Uterus (tissue), 4 donors: ENCODE data around the gene NT5DC2. TPM values are rescaled to one million over a fixed set of nuclear protein-coding genes. Genes with fewer than 3 reads are reported as not detected.

Experiments used
- DNase-seq, 2 donors: peaks; one replicate each; pipeline ENCODE4 v3.0.0-alpha.2; 2019 to 2020
- H3K27ac ChIP-seq, 2 donors: fragments of 200-600 bp; sonication (generic); 1 replicate in 1 of 2; 2 replicates in 1 of 2; pipeline ENCODE4 v1.5.1; 2016 to 2018
- H3K27me3 ChIP-seq, 2 donors: fragments of 200-600 bp; sonication (generic); one replicate each; pipeline ENCODE4 v1.5.1; 2018 to 2019; ENCODE audit warnings: control low read depth in 1 of 2
- H3K36me3 ChIP-seq, 2 donors: fragments of 200-600 bp; sonication (generic); one replicate each; pipeline ENCODE4 v1.5.1; 2019; ENCODE audit warnings: control low read depth in 1 of 2
- H3K4me1 ChIP-seq, 2 donors: fragments of 200-600 bp; sonication (generic); one replicate each; pipeline ENCODE4 v1.5.1; 2018 to 2019; ENCODE audit warnings: control low read depth in 1 of 2
- H3K4me3 ChIP-seq, 2 donors: fragments of 200-600 bp; sonication (generic); 1 replicate in 1 of 2; 2 replicates in 1 of 2; pipeline ENCODE4 v1.5.1; 2018 to 2019; ENCODE audit warnings: mild to moderate bottlenecking in 1 of 2
- H3K9me3 ChIP-seq, 2 donors: fragments of 200-600 bp; sonication (generic); one replicate each; pipeline ENCODE4 v1.5.1; 2019; ENCODE audit warnings: control low read depth in 1 of 2
- POLR2A ChIP-seq, 2 donors: fragments of 450-650 bp; IDR thresholded peaks; one replicate each; pipeline ENCODE4 v1.6.1; 2016; ENCODE audit warnings: antibody characterized with exemption in 2 of 2, mild to moderate bottlenecking in 1 of 2, moderate library complexity in 1 of 2
- intact Hi-C: fragments of 100-400 bp; cut with DNase I; formaldehyde crosslinking; loops from one replicate; pipeline ENCODE4 v1.15.1; 2023; ENCODE audit warnings: low total_unique reads
- total RNA-seq, 4 donors: library from RNA; depleted of rRNA in 3 of 4; stranded (reverse); fragments of >200 nt in 3 of 4; gene quantifications; one replicate each; pipeline versions ENCODE4 v1.1.0 to v1.2.4, GENCODE V29; 2014 to 2023
- TF ChIP-seq, protein P1 (sequence below), 4 experiments: fragments of 200-600 bp in 2 of 4; fragments of 450-650 bp in 2 of 4; sonication (generic) in 2 of 4; IDR thresholded peaks; one replicate each; pipeline ENCODE4 v1.5.1; 2016 to 2019; ENCODE audit warnings: antibody characterized with exemption in 4 of 4, mild to moderate bottlenecking in 2 of 4, moderate library complexity in 1 of 4
- donor health status: DM: yes; HTN: yes; CAD: no.

Gene NT5DC2
- total RNA-seq, 4 donors from 2014 or later = 9.2 to 67.6 (median 29.3) TPM

DNA sequence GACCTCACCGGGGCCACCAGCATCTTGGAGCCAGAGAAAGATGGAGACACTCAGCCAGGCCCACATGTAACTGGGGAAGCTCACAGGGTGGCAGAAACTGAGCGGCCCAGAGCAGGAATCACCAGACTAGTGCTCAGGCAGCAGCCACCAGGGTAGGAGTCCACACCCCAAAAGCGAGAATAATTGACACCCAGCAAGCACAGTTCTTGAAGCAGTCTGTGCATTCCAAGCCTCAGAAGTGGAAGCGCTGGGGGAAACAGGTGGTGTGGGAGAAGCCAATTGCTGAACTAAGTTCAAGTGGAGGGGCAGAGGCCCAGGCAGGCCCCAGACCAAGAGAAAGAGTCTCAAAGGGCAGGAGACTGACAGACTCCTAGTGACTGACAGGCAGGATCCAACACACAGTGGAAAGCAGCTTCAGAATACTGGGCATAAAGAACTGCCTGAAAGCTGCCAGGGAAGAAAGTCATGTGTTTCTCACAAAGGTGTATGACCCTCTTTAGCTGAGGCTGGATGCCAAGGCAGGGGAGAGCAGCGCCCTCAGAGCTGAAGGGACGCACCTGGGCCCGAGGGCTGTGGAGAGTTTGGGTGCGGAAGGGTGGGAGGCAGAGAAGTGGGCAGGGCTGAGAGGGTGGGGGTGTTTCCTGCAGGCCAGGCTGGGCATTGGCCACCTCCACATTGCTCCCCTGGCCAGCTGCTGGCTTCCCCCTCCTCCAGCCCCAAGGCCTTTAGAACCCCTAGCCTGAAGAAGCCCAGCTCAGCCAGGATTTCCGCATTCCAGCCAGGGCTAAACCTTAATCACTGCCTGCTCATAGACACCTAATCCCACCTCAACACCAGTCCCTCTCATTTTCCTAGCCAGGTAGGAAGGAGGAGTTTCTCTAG lies 7.7 kb downstream of the NT5DC2 start:
- H3K27ac ChIP-seq = peak overlapping the region; percentile 63 to 73
- DNase-seq = peak in 1 of 2 donors; percentile 13
- intact Hi-C loops = no loop called here
- H3K4me1 ChIP-seq = no peaks in the 10 kb centered on the region
- no peak for TF ChIP-seq POLR2A (IDR thresholded peaks at IDR 0.05)
- TF ChIP-seq, protein P1, sequence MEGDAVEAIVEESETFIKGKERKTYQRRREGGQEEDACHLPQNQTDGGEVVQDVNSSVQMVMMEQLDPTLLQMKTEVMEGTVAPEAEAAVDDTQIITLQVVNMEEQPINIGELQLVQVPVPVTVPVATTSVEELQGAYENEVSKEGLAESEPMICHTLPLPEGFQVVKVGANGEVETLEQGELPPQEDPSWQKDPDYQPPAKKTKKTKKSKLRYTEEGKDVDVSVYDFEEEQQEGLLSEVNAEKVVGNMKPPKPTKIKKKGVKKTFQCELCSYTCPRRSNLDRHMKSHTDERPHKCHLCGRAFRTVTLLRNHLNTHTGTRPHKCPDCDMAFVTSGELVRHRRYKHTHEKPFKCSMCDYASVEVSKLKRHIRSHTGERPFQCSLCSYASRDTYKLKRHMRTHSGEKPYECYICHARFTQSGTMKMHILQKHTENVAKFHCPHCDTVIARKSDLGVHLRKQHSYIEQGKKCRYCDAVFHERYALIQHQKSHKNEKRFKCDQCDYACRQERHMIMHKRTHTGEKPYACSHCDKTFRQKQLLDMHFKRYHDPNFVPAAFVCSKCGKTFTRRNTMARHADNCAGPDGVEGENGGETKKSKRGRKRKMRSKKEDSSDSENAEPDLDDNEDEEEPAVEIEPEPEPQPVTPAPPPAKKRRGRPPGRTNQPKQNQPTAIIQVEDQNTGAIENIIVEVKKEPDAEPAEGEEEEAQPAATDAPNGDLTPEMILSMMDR (IDR thresholded peaks at IDR 0.05) = no peak
- H3K36me3 ChIP-seq = no peaks in the 10 kb centered on the region
- H3K9me3 ChIP-seq = no peaks in the 10 kb centered on the region
- no peak overlapping the region for H3K4me3 ChIP-seq
- no peaks in the 10 kb centered on the region for H3K27me3 ChIP-seq

DNA sequence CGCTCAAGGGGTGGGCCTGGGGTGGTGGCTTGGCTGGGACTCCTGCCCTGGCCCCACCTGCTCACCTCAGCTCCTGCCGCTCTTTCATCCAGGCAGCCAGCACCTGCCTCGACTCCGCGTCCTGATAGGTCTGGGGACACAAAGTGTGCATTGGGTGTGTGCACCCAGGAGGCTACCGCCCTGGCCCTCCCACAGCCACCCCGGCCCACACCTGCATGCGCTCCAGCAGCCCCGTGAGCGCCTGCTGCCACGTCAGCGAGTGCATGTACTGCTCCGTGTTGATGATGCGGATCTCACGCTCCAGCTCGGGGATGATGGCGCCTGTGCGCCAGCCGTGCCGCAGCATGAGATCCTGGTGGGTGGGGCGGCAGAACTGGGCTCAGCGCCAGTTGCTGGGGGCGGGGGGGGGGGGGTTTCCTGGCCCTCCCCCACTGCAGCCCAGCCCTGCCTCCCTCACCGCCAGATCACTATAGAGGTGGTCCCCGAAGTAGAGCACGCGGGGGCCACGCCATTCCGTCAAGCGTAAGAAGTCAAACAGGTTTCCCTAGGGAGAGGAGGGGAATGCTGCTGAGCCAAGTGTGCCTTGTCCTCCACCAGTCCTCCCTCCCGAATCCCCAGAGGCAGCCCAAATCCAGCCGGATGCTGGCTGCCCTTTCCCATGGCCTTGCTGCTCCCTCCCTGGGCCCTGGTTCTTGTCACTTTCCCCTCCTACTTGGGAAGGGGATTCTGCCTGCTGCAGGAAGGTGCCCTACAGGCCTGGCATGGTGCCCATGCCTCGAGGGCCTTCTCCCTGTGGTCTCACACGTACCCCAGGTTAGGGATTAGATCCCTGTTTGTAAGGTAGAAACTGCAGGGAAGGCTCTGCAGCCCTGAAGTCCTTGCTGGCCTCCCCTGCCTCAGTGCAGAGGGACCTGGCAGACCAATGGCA lies 8.6 kb downstream of the NT5DC2 start:
- no peaks in the 10 kb centered on the region for H3K27me3 ChIP-seq
- TF ChIP-seq POLR2A (IDR thresholded peaks at IDR 0.05) = no peak
- TF ChIP-seq, protein P1 (IDR thresholded peaks at IDR 0.05) = no peak
- H3K4me3 ChIP-seq = no peak overlapping the region
- no peaks in the 10 kb centered on the region for H3K9me3 ChIP-seq
- peak overlapping the region; percentile 63 to 73 for H3K27ac ChIP-seq
- H3K36me3 ChIP-seq = no peaks in the 10 kb centered on the region
- intact Hi-C loops = no loop called here
- DNase-seq = peak; percentile 41 to 44
- H3K4me1 ChIP-seq = no peaks in the 10 kb centered on the region

DNA sequence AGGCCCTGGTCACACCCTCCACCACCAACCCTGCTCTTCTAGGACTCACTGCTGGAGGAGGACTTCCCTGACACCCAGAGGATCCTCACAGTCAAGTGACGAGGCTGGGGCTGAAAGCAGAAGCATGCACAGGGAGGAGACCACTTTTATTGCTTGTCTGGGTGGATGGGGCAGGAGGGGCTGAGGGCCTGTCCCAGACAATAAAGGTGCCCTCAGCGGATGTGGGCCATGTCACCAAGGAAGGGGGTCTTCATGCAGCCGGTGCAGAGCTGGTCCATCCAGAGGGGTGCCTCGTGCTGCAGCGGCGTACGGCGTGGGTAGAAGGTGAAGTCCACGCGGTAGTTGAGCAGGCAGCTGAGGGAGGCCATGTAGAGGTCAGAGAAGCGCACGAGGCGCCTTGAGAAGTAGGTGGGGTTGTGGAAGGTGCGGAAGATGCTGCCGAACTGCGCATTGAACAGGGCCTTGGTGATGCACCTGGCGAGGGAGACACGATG lies 9.4 kb downstream of the NT5DC2 start:
- intact Hi-C loops = no loop called here
- Histone ChIP-seq H3K4me3 (no peak overlapping the region), H3K36me3 (no peaks in the 10 kb centered on the region), H3K9me3 (no peaks in the 10 kb centered on the region), H3K4me1 (no peaks in the 10 kb centered on the region), H3K27ac (peak overlapping the region; percentile 41 to 55), H3K27me3 (no peaks in the 10 kb centered on the region)
- TF ChIP-seq, protein P1 (IDR thresholded peaks at IDR 0.05) = no peak
- no peak for TF ChIP-seq POLR2A (IDR thresholded peaks at IDR 0.05)
- DNase-seq = peak in 1 of 2 donors; percentile 15

DNA sequence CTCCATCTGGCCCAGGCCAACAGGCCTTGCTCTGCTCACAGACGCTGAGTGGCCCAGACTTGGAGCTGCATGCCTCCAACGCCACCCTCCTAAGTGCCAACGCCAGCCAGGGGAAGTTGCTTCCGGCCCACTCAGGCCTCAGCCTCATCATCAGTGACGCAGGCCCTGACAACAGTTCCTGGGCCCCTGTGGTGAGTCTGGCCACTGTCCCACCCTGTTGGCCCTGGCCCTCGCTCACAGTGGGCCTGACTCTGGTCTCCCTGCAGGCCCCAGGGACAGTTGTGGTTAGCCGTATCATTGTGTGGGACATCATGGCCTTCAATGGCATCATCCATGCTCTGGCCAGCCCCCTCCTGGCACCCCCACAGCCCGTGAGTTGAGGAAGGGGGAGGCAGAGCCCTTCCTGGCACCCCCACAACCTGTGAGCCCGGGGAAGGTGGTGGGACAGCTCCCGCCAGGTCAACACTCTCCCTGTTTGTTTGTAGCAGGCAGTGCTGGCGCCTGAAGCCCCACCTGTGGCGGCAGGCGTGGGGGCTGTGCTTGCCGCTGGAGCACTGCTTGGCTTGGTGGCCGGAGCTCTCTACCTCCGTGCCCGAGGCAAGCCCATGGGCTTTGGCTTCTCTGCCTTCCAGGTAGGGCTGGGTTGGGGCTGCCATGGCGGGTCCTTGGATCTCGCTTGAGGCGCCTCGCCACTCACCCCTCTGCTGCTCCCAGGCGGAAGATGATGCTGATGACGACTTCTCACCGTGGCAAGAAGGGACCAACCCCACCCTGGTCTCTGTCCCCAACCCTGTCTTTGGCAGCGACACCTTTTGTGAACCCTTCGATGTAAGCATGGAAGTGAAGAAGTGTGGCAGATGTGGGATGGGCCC lies 10.0 kb downstream of the NT5DC2 start:
- intact Hi-C loops = no loop called here
- H3K27ac ChIP-seq = no peak overlapping the region
- no peak overlapping the region for H3K4me3 ChIP-seq
- TF ChIP-seq, protein P1 (IDR thresholded peaks at IDR 0.05) = no peak
- TF ChIP-seq POLR2A (IDR thresholded peaks at IDR 0.05) = no peak
- H3K36me3 ChIP-seq = no peaks in the 10 kb centered on the region
- no peaks in the 10 kb centered on the region for H3K27me3 ChIP-seq
- no peaks in the 10 kb centered on the region for H3K9me3 ChIP-seq
- DNase-seq = peak in 1 of 2 donors; percentile 14
- no peaks in the 10 kb centered on the region for H3K4me1 ChIP-seq
